8988T (cell line): Measurements from ENCODE around the gene HM13.
"Not testable (repeated sequence)": the region's sequence is repeated elsewhere in the genome, so short reads cannot be mapped to it uniquely, and the experiment has no call there.

Experiments
- DNase-seq: peaks from one replicate; pipeline ENCODE4 v3.0.0; 2011

Gene HM13

GRCh38 chr20:31568041-31568731, 53.9 kb downstream of the HM13 start:
- DNase-seq = no peak

GRCh38 chr20:31568773-31569162, 54.5 kb downstream of the HM13 start:
- no peak for DNase-seq

GRCh38 chr20:31569163-31570020, 55.1 kb downstream of the HM13 start:
- DNase-seq = no peak

GRCh38 chr20:31570021-31570463, 55.8 kb downstream of the HM13 start:
- DNase-seq = no peak

GRCh38 chr20:31570735-31571617, 56.7 kb downstream of the HM13 start:
- DNase-seq = no peak

GRCh38 chr20:31572042-31572700, 57.9 kb downstream of the HM13 start:
- no peak for DNase-seq

- DNase-seq = peak; percentile 72
Observed at GRCh38 chr20:31572701-31573554, 58.7 kb downstream of the HM13 start.

GRCh38 chr20:31573555-31574321, 59.5 kb downstream of the HM13 start:
- DNase-seq = no peak

GRCh38 chr20:31574986-31575385, 60.7 kb downstream of the HM13 start:
- DNase-seq = not testable (repeated sequence)

- no peak for DNase-seq
Observed at GRCh38 chr20:31576751-31577150, 62.5 kb downstream of the HM13 start.

- no peak for DNase-seq
Observed at GRCh38 chr20:31577194-31577593, 63.0 kb downstream of the HM13 start.

- DNase-seq = no peak
Observed at GRCh38 chr20:31578448-31579138, 64.4 kb downstream of the HM13 start.

GRCh38 chr20:31579245-31579644, 65.0 kb downstream of the HM13 start:
- no peak for DNase-seq

GRCh38 chr20:31579941-31580651, 65.9 kb downstream of the HM13 start:
- not testable (repeated sequence) for DNase-seq

GRCh38 chr20:31580706-31581105, 66.5 kb downstream of the HM13 start:
- DNase-seq = no peak

GRCh38 chr20:31581391-31581790, 67.1 kb downstream of the HM13 start:
- DNase-seq = no peak

GRCh38 chr20:31587545-31588389, 73.5 kb downstream of the HM13 start:
- DNase-seq = no peak

GRCh38 chr20:31590717-31591225, 76.5 kb downstream of the HM13 start:
- no peak for DNase-seq
